ENCODE measurements around the gene ZNF821. TPM values are rescaled to one million over a fixed set of nuclear protein-coding genes. Genes with fewer than 3 reads are reported as not detected.

The ZNF821 gene
- total and polyA plus RNA-seq, 2 experiments from 2014 or later, result 13.5 to 24.4 TPM

DNA sequence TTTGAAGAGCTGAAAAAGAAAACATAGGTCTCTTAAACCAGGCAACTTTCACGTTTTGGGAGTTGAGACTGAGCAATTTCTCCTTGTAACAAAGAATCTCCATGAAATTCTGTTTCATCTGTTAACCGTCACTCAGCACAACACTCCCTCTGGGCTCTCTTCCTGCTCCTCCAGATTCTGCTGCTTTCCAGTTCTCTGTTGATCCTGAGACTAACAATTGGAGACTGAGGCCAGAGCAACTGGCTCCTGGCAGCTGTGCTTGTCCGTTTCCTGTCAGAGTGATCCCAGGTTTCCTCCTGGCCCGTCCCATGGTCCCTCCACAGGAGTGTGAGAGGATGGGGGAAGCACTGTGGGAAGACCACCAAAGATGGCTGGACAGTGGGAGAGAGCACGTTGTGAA lies 43.8 kb upstream of the ZNF821 start:
- WGBS (ENCODE audit: low lambda C conversion rate, missing lambda C conversion rate), result 70% methylated on average over 5 of the region's 5 CpGs
- no peaks in the 10 kb centered on the region for H3K27me3 ChIP-seq
- peaks cover 45% of the 10 kb centered on the region for H3K4me1 ChIP-seq (ENCODE audit: insufficient read depth)
- H3K4me3 ChIP-seq, result no peak overlapping the region
- H3K9me3 ChIP-seq (ENCODE audit: low read depth), result no peaks in the 10 kb centered on the region
- H3K79me2 ChIP-seq, result peaks cover 74% of the 10 kb centered on the region
- H3K36me3 ChIP-seq (replicated peaks; ENCODE audit: insufficient read depth, low read depth), result peaks cover 3% of the 10 kb centered on the region
- H3K9me2 ChIP-seq (replicated peaks; ENCODE audit: insufficient read depth), result no peaks in the 10 kb centered on the region
- peaks cover 60% of the 10 kb centered on the region for H4K20me1 ChIP-seq (ENCODE audit: insufficient read depth, poor library complexity, severe bottlenecking)
- TF ChIP-seq CTCF (IDR thresholded peaks at IDR 0.05; ENCODE audit: poor library complexity), result no peak
- TF ChIP-seq EZH2 (IDR thresholded peaks at IDR 0.05; ENCODE audit: borderline replicate concordance), result no peak
- TF ChIP-seq EZH2phosphoT487 (IDR thresholded peaks at IDR 0.05; ENCODE audit: low read depth, severe bottlenecking, unreplicated experiment), result no peak
- no peak for DNase-seq (ENCODE audit: low spot score)
- no peak overlapping the region for H3K4me2 ChIP-seq
- H2AFZ ChIP-seq, result no peak overlapping the region
- H3K27ac ChIP-seq, result peak overlapping the region; percentile 60

DNA sequence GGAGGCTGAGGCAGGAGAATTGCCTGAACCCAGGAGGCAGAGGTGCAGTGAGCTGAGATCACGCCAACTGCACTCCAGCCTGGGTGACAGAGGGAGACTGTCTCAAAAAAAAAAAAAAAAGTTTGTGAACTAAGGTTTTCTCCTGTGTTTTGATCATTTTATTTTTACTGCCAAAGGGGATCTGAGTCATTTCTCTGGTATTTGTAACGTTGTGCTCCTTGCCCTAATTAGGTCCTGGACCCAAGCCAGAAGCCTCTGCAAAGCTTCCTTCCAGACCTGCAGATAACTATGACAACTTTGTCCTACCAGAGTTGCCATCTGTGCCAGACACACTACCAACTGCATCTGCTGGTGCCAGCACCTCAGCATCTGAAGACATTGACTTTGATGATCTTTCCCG lies 43.4 kb upstream of the ZNF821 start:
- H3K36me3 ChIP-seq (replicated peaks; ENCODE audit: insufficient read depth, low read depth), result peaks cover 3% of the 10 kb centered on the region
- H3K79me2 ChIP-seq, result peaks cover 72% of the 10 kb centered on the region
- TF ChIP-seq CTCF (IDR thresholded peaks at IDR 0.05; ENCODE audit: poor library complexity), result no peak
- TF ChIP-seq EZH2phosphoT487 (IDR thresholded peaks at IDR 0.05; ENCODE audit: low read depth, severe bottlenecking, unreplicated experiment), result no peak
- TF ChIP-seq EZH2 (IDR thresholded peaks at IDR 0.05; ENCODE audit: borderline replicate concordance), result no peak
- peak overlapping the region; percentile 67 for H3K27ac ChIP-seq
- peak overlapping the region; percentile 27 for H3K4me2 ChIP-seq
- H3K9me3 ChIP-seq (ENCODE audit: low read depth), result no peaks in the 10 kb centered on the region
- DNase-seq (ENCODE audit: low spot score), result peak; percentile 60
- H3K9me2 ChIP-seq (replicated peaks; ENCODE audit: insufficient read depth), result no peaks in the 10 kb centered on the region
- H2AFZ ChIP-seq, result no peak overlapping the region
- H3K4me1 ChIP-seq (ENCODE audit: insufficient read depth), result peaks cover 45% of the 10 kb centered on the region
- peaks cover 56% of the 10 kb centered on the region for H4K20me1 ChIP-seq (ENCODE audit: insufficient read depth, poor library complexity, severe bottlenecking)
- 45% methylated on average over 3 of the region's 3 CpGs for WGBS (ENCODE audit: low lambda C conversion rate, missing lambda C conversion rate)
- H3K4me3 ChIP-seq, result no peak overlapping the region
- H3K27me3 ChIP-seq, result no peaks in the 10 kb centered on the region

- peaks cover 34% of the 10 kb centered on the region for H3K4me1 ChIP-seq (ENCODE audit: insufficient read depth)
- peaks cover 3% of the 10 kb centered on the region for H3K36me3 ChIP-seq (replicated peaks; ENCODE audit: insufficient read depth, low read depth)
- H3K27me3 ChIP-seq, result no peaks in the 10 kb centered on the region
- no peak overlapping the region for H3K27ac ChIP-seq
- H2AFZ ChIP-seq, result no peak overlapping the region
- H3K9me2 ChIP-seq (replicated peaks; ENCODE audit: insufficient read depth), result no peaks in the 10 kb centered on the region
- H4K20me1 ChIP-seq (ENCODE audit: insufficient read depth, poor library complexity, severe bottlenecking), result peaks cover 52% of the 10 kb centered on the region
- 100% methylated on average over 2 of the region's 2 CpGs for WGBS (ENCODE audit: low lambda C conversion rate, missing lambda C conversion rate)
- TF ChIP-seq EZH2 (IDR thresholded peaks at IDR 0.05; ENCODE audit: borderline replicate concordance) (no peak), EZH2phosphoT487 (IDR thresholded peaks at IDR 0.05; ENCODE audit: low read depth, severe bottlenecking, unreplicated experiment) (no peak), CTCF (IDR thresholded peaks at IDR 0.05; ENCODE audit: poor library complexity) (no peak)
- no peak for DNase-seq (ENCODE audit: low spot score)
- H3K4me2 ChIP-seq, result no peak overlapping the region
- H3K79me2 ChIP-seq, result peaks cover 73% of the 10 kb centered on the region
- no peak overlapping the region for H3K4me3 ChIP-seq
- no peaks in the 10 kb centered on the region for H3K9me3 ChIP-seq (ENCODE audit: low read depth)
Measured at GRCh38 chr16:71924710-71925109, 40.7 kb upstream of the ZNF821 start.
